IPS-18a (cell line): Measurements from ENCODE around the gene GATA1.

ENCODE experiments used
- H3K27ac ChIP-seq: one replicate; pipeline ENCODE4 v1.5.1; 2013; ENCODE audit warnings: low read length
- H3K27me3 ChIP-seq: one replicate; pipeline ENCODE4 v1.6.1; 2013; ENCODE audit warnings: mild to moderate bottlenecking, low read length; ENCODE audit not compliant: control insufficient read depth, insufficient read depth
- H3K36me3 ChIP-seq: one replicate; pipeline ENCODE4 v1.6.1; 2013; ENCODE audit warnings: low read depth, low read length; ENCODE audit not compliant: control insufficient read depth
- H3K4me1 ChIP-seq: one replicate; pipeline ENCODE4 v1.6.1; 2013; ENCODE audit warnings: low read depth, low read length; ENCODE audit not compliant: control insufficient read depth
- H3K4me3 ChIP-seq: one replicate; pipeline ENCODE4 v1.5.1; 2013; ENCODE audit warnings: low read length
- H3K9ac ChIP-seq: one replicate; pipeline ENCODE4 v1.6.1; 2013; ENCODE audit warnings: mild to moderate bottlenecking, low read length, moderate library complexity
- H3K9me3 ChIP-seq: one replicate; pipeline ENCODE4 v1.6.1; 2013; ENCODE audit warnings: low read depth, low read length; ENCODE audit not compliant: control insufficient read depth

The GATA1 gene

DNA sequence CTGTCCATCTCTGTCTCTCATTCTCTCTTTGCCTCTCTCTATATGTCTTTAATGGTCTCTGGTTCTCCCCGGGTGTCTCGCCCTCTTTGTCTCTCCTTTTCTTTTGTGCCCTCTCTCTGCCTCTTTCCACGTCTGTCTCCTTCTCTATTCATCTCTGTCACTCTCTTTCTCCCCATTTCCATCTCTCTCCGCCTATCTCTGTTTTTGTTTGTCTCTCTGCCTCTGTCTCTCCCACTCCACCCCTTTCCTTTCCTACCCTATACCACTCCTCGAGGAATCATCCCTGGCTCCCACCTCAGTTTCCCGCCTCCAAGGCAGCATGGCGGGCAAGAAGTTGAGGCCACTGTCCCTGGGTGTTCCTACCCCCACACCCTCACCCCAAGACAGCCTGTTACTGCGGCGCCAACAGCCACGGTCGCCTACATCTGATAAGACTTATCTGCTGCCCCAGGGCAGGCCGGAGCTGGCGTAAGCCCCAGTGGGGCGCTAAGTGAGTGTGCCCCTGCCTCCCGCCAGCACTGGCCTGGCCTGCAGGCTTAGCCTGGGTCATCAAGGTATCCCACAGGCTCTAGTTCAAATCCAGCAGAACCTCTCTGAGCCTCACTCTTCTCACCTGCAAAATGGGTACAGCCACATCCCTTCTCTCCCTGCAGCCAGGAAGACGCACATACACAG, 713 bp upstream of the GATA1 start:
- Histone ChIP-seq H3K36me3 (no peaks in the 10 kb centered on the region), H3K4me3 (no peak overlapping the region), H3K9ac (no peak overlapping the region), H3K27ac (no peak overlapping the region), H3K9me3 (peaks cover 4% of the 10 kb centered on the region), H3K4me1 (no peaks in the 10 kb centered on the region), H3K27me3 (no peaks in the 10 kb centered on the region)

DNA sequence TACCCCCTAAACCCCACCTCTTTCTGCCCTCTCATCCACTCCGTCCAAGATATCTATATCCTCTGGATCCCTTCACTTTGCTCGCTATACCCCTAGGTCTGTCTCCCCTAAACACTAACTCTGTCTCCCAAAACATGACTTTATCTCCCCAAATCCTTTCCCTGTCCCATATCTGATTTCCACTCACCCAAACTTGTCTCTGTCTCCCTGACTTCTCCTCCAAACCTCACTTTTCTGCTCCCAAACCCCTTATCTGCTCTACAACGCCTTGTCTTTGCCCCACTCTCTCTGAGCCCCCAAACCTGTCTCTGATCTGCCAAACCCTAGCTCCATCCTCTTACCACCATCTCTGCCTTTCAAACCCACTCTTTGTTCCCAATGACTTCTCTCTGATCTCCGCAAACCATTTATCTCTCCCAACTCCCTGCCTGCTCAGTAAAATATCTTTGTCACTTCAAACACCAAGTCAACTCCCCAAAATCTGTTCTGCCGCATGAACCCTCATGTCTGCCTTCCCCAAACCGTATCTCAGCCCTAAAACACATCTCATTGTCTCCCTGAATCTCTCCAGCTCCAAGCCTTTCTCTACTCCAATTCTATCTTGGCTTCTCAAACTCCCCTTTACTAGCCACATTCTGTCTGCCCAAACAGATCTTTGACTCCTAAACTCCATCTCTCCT, 575 bp downstream of the GATA1 start:
- no peaks in the 10 kb centered on the region for H3K4me1 ChIP-seq
- H3K27me3 ChIP-seq: no peaks in the 10 kb centered on the region
- no peak overlapping the region for H3K9ac ChIP-seq
- H3K9me3 ChIP-seq: peaks cover 4% of the 10 kb centered on the region
- no peak overlapping the region for H3K27ac ChIP-seq
- H3K36me3 ChIP-seq: no peaks in the 10 kb centered on the region
- H3K4me3 ChIP-seq: no peak overlapping the region

DNA sequence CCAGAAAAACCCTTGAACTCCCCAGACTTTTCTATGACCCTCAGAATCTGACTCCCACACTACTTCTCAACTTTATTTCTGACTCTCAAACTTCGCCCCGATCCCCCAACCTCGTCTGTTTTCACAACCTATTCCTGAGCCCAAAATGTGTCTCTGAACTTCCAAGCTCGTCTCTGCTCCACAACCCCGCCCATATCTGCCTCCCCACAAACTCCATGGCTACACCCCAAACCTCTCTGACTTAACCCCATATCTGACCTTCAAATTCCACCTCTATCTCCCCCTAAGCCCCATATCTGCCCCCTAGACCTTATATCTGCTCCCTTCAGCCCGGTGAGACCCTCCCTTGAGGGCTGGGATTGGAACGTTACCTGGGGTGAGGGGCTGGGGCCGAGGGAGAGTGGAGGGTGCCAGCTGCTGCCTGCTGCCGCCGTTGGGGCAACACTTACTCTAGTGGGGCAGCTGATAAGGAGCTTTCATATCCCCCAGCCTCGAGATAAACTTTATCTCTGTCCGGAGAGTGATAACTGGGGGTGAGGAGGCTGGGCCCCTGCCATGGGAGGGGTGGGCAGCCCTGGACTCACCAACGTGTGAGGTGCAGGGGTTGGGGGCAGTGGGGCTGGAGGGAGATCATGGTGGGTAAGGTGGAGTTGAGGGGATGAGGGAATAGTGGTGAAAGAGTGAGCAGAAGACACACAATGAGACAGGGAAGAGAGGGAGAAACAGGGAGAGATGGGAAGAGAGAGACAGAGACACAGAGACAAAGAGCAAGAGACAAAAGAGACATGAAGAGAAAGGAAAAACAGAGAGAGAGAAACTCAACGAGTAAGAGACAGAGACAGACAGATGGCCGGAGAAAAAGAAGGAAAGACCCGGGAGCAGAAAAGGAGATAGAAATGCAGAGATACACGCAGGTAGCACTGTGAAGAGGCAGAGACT, 1.4 kb downstream of the GATA1 start:
- no peak overlapping the region for H3K27ac ChIP-seq
- no peaks in the 10 kb centered on the region for H3K36me3 ChIP-seq
- H3K4me3 ChIP-seq: no peak overlapping the region
- no peaks in the 10 kb centered on the region for H3K4me1 ChIP-seq
- no peak overlapping the region for H3K9ac ChIP-seq
- H3K9me3 ChIP-seq: peaks cover 4% of the 10 kb centered on the region
- H3K27me3 ChIP-seq: no peaks in the 10 kb centered on the region

DNA sequence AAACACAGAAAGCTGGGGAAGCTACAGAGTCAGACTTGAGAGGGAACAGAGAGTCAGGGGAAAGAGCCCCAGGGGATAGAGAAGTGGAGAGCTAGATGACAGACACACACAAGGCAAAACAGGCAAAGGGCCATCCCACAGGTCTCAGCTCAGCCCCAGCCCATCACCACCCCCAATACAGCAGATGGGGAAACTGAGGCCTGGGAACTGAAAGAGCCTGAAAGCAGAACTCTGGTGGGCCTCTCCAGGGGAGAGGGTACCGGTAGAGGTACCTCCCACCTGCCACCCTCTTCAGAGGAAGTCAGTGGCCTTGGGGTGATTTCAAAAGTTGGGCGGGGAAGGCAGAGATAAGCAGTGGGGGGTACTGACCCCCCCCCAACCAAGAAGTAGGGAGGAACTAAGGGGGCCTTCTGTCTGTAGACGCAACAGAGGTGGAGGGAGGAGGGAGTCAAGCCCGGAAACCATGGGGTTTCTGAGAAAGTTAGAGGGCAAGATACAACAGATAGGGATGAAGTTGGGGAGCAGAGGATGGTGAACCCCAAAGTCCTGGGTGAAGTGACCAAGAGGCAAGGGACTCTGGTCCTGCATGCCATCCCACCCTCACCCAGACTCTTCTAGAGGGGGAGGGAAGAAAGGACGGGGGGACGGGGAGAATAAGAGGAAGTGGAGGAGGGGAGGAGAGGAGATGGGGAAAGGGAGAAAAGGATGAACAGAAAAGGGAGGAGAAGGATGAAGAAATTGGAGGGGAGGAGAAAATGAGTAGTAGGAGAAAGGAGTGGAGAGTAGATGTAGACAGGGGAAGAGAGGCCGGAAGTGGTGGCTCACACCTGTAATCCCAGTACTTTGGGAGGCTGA, 3.2 kb downstream of the GATA1 start:
- Histone ChIP-seq H3K27me3 (no peaks in the 10 kb centered on the region), H3K9ac (no peak overlapping the region), H3K4me3 (no peak overlapping the region), H3K36me3 (no peaks in the 10 kb centered on the region), H3K27ac (no peak overlapping the region), H3K9me3 (peaks cover 6% of the 10 kb centered on the region), H3K4me1 (no peaks in the 10 kb centered on the region)

DNA sequence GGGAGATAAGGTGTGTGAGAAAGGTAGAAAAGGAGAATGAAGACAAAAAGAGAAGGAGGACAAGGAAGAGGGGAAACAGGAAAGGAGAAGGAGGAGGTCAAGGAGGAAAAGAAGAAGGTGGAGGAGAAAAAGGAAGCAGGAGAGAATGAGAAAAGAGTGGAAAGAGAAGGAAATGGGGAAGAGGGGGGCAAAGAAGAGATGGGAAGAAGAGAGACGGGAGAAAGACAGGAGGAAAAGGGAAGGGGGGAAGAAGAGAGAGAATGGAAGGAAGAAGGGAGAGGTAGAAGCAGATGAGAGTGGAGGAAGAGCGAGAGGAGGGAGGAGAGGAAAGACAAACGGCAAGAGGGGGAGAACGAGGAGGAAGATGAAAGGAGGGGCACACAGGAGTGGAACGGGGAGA, 4.1 kb downstream of the GATA1 start:
- H3K9me3 ChIP-seq: peaks cover 13% of the 10 kb centered on the region
- no peak overlapping the region for H3K27ac ChIP-seq
- no peak overlapping the region for H3K4me3 ChIP-seq
- H3K27me3 ChIP-seq: no peaks in the 10 kb centered on the region
- H3K9ac ChIP-seq: no peak overlapping the region
- no peaks in the 10 kb centered on the region for H3K36me3 ChIP-seq
- no peaks in the 10 kb centered on the region for H3K4me1 ChIP-seq

DNA sequence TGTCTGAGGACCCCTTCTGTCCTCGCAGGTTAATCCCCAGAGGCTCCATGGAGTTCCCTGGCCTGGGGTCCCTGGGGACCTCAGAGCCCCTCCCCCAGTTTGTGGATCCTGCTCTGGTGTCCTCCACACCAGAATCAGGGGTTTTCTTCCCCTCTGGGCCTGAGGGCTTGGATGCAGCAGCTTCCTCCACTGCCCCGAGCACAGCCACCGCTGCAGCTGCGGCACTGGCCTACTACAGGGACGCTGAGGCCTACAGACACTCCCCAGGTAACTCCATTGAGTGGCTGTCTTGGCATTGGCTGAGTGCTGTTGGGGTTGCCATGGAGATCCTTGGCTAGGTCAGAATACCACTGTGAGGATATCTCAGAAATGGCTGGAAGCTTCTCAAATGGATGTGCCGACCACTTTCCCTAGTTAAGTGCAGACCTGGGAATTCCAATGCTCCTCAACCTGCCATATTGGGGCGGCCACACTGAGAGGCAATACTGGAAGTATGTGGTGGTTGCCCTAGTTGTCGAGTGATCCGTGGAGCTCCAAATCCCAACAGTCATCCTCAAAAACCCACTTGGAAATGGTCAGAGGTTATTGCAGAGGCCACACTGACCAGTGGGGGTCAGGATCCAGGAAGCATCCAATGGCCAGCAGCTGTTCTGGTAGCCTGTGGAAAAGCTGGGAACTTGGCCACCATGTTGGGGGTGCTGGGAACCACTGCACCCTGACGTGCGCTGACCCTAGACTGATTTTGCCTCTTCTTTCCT, 4.9 kb downstream of the GATA1 start:
- no peaks in the 10 kb centered on the region for H3K27me3 ChIP-seq
- no peaks in the 10 kb centered on the region for H3K4me1 ChIP-seq
- H3K9me3 ChIP-seq: peaks cover 13% of the 10 kb centered on the region
- H3K36me3 ChIP-seq: no peaks in the 10 kb centered on the region
- no peak overlapping the region for H3K4me3 ChIP-seq
- H3K9ac ChIP-seq: no peak overlapping the region
- H3K27ac ChIP-seq: no peak overlapping the region

DNA sequence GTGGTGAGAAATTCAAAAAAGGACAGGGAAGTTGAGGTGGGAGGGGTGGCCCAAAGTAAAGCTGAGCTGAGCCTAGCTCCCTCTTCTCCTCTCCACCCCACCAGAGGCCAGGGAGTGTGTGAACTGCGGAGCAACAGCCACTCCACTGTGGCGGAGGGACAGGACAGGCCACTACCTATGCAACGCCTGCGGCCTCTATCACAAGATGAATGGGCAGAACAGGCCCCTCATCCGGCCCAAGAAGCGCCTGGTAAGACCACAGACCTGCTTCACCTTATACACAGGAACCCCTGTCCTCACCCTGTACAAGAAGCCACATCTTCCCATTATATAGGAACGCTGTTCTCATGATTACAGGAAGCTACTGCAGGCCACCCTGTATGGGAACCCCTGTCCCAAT, 5.8 kb downstream of the GATA1 start:
- H3K4me3 ChIP-seq: no peak overlapping the region
- H3K9ac ChIP-seq: no peak overlapping the region
- H3K36me3 ChIP-seq: no peaks in the 10 kb centered on the region
- no peak overlapping the region for H3K27ac ChIP-seq
- peaks cover 13% of the 10 kb centered on the region for H3K9me3 ChIP-seq
- H3K4me1 ChIP-seq: no peaks in the 10 kb centered on the region
- no peaks in the 10 kb centered on the region for H3K27me3 ChIP-seq

DNA sequence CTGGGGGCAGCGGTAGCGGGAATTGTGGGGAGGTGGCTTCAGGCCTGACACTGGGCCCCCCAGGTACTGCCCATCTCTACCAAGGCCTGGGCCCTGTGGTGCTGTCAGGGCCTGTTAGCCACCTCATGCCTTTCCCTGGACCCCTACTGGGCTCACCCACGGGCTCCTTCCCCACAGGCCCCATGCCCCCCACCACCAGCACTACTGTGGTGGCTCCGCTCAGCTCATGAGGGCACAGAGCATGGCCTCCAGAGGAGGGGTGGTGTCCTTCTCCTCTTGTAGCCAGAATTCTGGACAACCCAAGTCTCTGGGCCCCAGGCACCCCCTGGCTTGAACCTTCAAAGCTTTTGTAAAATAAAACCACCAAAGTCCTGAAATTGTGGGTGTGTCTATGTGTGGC, 7.5 kb downstream of the GATA1 start:
- H3K9me3 ChIP-seq: peaks cover 9% of the 10 kb centered on the region
- H3K9ac ChIP-seq: no peak overlapping the region
- no peaks in the 10 kb centered on the region for H3K36me3 ChIP-seq
- H3K27ac ChIP-seq: no peak overlapping the region
- H3K4me3 ChIP-seq: no peak overlapping the region
- H3K27me3 ChIP-seq: no peaks in the 10 kb centered on the region
- no peaks in the 10 kb centered on the region for H3K4me1 ChIP-seq

DNA sequence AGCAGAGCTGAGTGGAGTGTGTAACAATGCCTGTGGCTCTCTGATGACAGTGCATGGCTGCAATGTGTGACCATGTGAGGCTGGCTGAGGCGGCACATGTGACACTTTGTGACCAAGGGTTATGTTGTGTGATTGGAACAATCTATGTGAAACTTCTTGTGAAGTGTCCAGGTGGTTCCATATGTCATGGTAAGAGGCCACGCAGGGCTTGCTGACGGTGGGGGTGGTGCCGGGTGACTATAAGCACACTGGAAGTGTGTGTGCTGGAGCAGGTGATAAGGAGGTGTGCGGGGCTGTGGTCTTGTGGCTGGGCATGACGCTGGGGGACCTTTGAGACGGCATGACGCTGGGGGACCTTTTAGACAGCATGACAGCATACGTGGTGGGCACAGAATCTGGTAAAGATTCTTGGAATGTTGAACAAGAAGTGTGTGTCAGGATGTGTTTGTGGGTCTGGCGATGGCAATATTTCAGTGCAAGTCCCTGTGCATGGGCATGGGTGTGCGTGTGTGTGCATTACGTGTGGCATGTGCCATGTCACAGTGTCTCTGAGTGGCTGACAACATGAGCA, 8.0 kb downstream of the GATA1 start:
- H3K9ac ChIP-seq: no peak overlapping the region
- no peaks in the 10 kb centered on the region for H3K27me3 ChIP-seq
- no peak overlapping the region for H3K4me3 ChIP-seq
- no peaks in the 10 kb centered on the region for H3K4me1 ChIP-seq
- H3K9me3 ChIP-seq: peaks cover 9% of the 10 kb centered on the region
- H3K27ac ChIP-seq: no peak overlapping the region
- no peaks in the 10 kb centered on the region for H3K36me3 ChIP-seq

DNA sequence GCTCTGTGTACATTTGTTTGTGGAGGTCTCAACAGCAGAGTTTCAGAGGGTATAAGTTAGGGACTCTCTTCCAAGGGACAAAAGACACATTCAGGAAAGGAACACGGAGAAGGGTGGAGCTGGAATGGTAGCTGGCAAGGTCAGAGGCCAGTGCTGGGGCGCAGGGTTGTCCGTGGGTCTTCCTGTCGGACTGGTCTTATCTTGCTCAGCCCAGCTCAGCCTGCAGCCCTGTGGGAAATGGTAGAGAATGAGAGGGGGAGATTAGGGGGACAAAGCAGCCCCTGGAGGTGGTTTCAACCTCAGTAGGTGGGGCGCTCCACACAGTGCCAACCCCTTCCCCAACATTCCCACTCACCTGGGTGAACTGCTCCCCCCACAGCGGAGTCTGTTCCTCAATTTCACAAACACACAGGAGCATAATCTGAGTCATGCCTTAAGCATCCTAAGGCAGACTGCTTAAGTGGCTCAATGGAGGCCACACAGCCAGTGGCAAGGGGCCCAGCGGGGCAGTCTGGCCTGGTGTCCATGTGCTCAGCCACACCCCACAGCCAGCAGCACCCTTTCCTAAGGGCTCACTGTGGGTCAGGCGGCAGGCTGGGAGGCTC, 8.6 kb downstream of the GATA1 start:
- no peaks in the 10 kb centered on the region for H3K27me3 ChIP-seq
- H3K27ac ChIP-seq: no peak overlapping the region
- H3K9me3 ChIP-seq: peaks cover 9% of the 10 kb centered on the region
- no peak overlapping the region for H3K9ac ChIP-seq
- no peaks in the 10 kb centered on the region for H3K36me3 ChIP-seq
- no peaks in the 10 kb centered on the region for H3K4me1 ChIP-seq
- H3K4me3 ChIP-seq: no peak overlapping the region
